ENCODE measurements around the gene POPDC2. TPM values are rescaled to one million over a fixed set of nuclear protein-coding genes. Genes with fewer than 3 reads are reported as not detected.

Gene POPDC2
- total RNA-seq, 1 experiment from 2014 or later: 0.93 TPM

GRCh38 chr3:119628390-119628789 is 32.0 kb downstream of the POPDC2 start:
- Mint-ChIP-seq H3K4me1 (ENCODE audit: insufficient read depth, unreplicated experiment) (peaks cover 9% of the 10 kb centered on the region), H3K27me3 (ENCODE audit: insufficient read depth, unreplicated experiment) (peaks cover 10% of the 10 kb centered on the region), H3K9me3 (ENCODE audit: unreplicated experiment) (no peaks in the 10 kb centered on the region), H3K4me3 (ENCODE audit: unreplicated experiment) (no peak overlapping the region), H3K36me3 (ENCODE audit: insufficient read depth, unreplicated experiment) (no peaks in the 10 kb centered on the region), H3K27ac (ENCODE audit: low read depth, unreplicated experiment) (no peak overlapping the region)
- ChIA-PET POLR2A (no interaction called here), CTCF (no interaction called here)
- BruUV-seq (replicated peaks): no TSS peak
- TF ChIP-seq CTCF (IDR thresholded peaks at IDR 0.05; ENCODE audit: unreplicated experiment): no peak
- intact Hi-C loops (cut with micrococcal nuclease): no loop called here
- DNase-seq (ENCODE audit: unreplicated experiment): no peak

GRCh38 chr3:119627461-119627860 is 32.9 kb downstream of the POPDC2 start:
- no peak for TF ChIP-seq CTCF (IDR thresholded peaks at IDR 0.05; ENCODE audit: unreplicated experiment)
- Mint-ChIP-seq H3K27ac (ENCODE audit: low read depth, unreplicated experiment) (no peak overlapping the region), H3K9me3 (ENCODE audit: unreplicated experiment) (no peaks in the 10 kb centered on the region), H3K36me3 (ENCODE audit: insufficient read depth, unreplicated experiment) (no peaks in the 10 kb centered on the region), H3K4me3 (ENCODE audit: unreplicated experiment) (no peak overlapping the region), H3K27me3 (ENCODE audit: insufficient read depth, unreplicated experiment) (peaks cover 10% of the 10 kb centered on the region), H3K4me1 (ENCODE audit: insufficient read depth, unreplicated experiment) (peaks cover 9% of the 10 kb centered on the region)
- DNase-seq (ENCODE audit: unreplicated experiment): no peak
- BruUV-seq (replicated peaks): no TSS peak
- intact Hi-C loops (cut with micrococcal nuclease): no loop called here
- POLR2A ChIA-PET: interaction anchor here (0.9 kb wide), 1 partner anchor 11 kb away, joined by 3 read pairs; no protein-coding TSS in a partner anchor
- CTCF ChIA-PET: interaction anchor here (0.6 to 1.0 kb wide), 2 partner anchors 11 to 207 kb away, joined by 4 to 8 read pairs; no protein-coding TSS in a partner anchor

GRCh38 chr3:119626196-119626595 is 34.2 kb downstream of the POPDC2 start:
- intact Hi-C loops (cut with micrococcal nuclease): no loop called here
- H3K36me3 Mint-ChIP-seq (ENCODE audit: insufficient read depth, unreplicated experiment): no peaks in the 10 kb centered on the region

GRCh38 chr3:119625451-119626153 is 34.8 kb downstream of the POPDC2 start:
- Mint-ChIP-seq H3K4me1 (ENCODE audit: insufficient read depth, unreplicated experiment) (peaks cover 5% of the 10 kb centered on the region), H3K27ac (ENCODE audit: low read depth, unreplicated experiment) (no peak overlapping the region), H3K36me3 (ENCODE audit: insufficient read depth, unreplicated experiment) (no peaks in the 10 kb centered on the region), H3K9me3 (ENCODE audit: unreplicated experiment) (peaks cover 8% of the 10 kb centered on the region), H3K27me3 (ENCODE audit: insufficient read depth, unreplicated experiment) (peaks cover 10% of the 10 kb centered on the region), H3K4me3 (ENCODE audit: unreplicated experiment) (no peak overlapping the region)
- ChIA-PET CTCF (interaction anchor here (0.7 kb wide), 1 partner anchor 72 kb away, joined by 3 read pairs; no protein-coding TSS in a partner anchor), POLR2A (no interaction called here)
- intact Hi-C loops (cut with micrococcal nuclease): no loop called here
- no TSS peak for BruUV-seq (replicated peaks)
- TF ChIP-seq CTCF (IDR thresholded peaks at IDR 0.05; ENCODE audit: unreplicated experiment): no peak
- DNase-seq (ENCODE audit: unreplicated experiment): no peak

More at GRCh38 chr3:119626196-119626595, 34.2 kb downstream of the POPDC2 start:
- Mint-ChIP-seq H3K4me3 (ENCODE audit: unreplicated experiment) (no peak overlapping the region), H3K4me1 (ENCODE audit: insufficient read depth, unreplicated experiment) (peaks cover 9% of the 10 kb centered on the region), H3K27me3 (ENCODE audit: insufficient read depth, unreplicated experiment) (peaks cover 10% of the 10 kb centered on the region), H3K9me3 (ENCODE audit: unreplicated experiment) (peaks cover 8% of the 10 kb centered on the region), H3K27ac (ENCODE audit: low read depth, unreplicated experiment) (no peak overlapping the region)
- no TSS peak for BruUV-seq (replicated peaks)
- no peak for TF ChIP-seq CTCF (IDR thresholded peaks at IDR 0.05; ENCODE audit: unreplicated experiment)
- CTCF ChIA-PET: no interaction called here
- no peak for DNase-seq (ENCODE audit: unreplicated experiment)
- POLR2A ChIA-PET: no interaction called here

Measured in MCF 10A (cell line).